Activated gamma-delta T cell (primary cell): ENCODE results near the gene TSHZ2.

Source experiments
- DNase-seq: peaks from one replicate; lab custom pipeline; 2025; lab: John Stamatoyannopoulos, UW

TSHZ2 gene

GRCh38 chr20:53281557-53282117 is 309.5 kb downstream of the TSHZ2 start:
- DNase-seq, result no peak

GRCh38 chr20:53282217-53282955 is 310.2 kb downstream of the TSHZ2 start:
- no peak for DNase-seq

DNA sequence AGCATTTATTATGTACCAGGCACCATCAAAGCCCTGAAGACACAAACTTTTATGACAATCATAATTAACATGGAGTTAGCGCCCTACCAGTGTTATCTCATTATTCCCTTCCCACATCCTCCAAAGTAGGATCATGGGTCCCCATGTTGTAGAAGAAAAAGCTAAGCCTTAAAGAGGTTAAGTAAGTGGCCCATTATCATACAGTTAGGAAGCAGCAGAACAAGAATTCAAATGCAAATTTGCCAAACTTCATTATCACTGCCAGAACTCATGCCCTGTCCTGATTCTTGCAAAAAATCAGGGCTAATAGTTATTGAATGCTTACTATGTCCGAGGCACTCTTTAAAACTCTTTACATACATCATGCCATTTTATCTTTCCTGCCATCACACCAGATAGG is 310.9 kb downstream of the TSHZ2 start:
- DNase-seq, result no peak

GRCh38 chr20:53283597-53283996 is 311.4 kb downstream of the TSHZ2 start:
- no peak for DNase-seq

DNA sequence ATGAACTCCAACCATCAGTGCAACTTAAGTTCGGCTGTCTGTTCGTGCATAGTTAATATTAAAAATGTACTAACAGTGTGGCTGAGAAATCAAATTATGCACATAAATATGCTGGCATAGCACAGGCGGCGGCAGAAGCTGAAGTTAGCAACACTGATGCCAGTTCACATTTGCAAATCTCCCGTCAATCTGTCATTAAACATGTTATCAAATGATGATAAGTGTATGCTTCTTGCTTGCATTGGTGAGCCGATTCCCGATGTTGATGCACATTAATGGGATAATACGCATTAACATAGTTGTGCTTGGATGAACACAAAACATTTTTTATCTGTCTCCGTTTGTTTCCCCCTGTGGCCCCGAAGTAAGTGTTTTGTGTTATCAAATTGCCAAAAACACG is 312.1 kb downstream of the TSHZ2 start:
- no peak for DNase-seq

- no peak for DNase-seq
These were observed 312.5 kb downstream of the TSHZ2 start for GRCh38 chr20:53284696-53285095.

- no peak for DNase-seq
These were observed 315.3 kb downstream of the TSHZ2 start for GRCh38 chr20:53287357-53288042.

- no peak for DNase-seq
These were observed 319.4 kb downstream of the TSHZ2 start for GRCh38 chr20:53291548-53291947.

DNA sequence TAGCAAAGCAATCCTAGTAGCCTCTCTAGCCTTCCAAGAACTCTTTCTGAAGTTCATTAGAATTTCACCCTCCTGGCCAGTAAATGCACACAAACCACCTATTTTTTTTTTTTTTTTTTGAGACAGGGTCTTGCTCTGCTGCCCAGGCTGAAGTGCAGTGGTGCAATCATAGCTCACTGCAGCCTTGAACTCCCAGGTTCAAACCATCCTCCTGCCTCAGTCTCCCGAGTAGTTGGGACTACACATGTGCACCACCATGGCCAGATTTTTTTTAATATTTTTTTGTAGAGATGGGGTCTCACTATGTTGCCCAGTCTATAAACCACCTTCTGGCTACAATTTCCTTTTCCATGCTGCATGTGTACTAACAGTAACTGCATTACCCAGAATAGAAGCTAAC is 320.2 kb downstream of the TSHZ2 start:
- no peak for DNase-seq

DNA sequence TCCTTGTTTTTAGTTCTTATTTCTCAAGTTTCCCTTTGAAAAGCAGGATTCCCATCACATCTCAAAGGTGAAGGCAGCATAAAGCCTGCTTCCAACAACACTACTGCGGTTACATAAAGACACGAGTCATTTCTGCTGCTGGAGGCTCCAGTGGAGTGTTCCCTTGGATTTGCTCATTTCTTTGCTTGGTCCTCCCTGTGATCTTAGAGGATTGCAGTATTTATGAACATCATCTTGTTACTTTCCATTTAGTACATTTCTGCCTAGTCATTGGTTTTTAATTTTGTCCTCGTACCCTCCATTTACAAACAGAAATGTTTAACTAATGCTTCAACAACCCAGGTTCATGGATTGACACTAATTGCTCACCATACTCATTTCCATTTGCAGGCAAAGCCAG is 322.6 kb downstream of the TSHZ2 start:
- DNase-seq, result no peak

- DNase-seq, result no peak
These were observed 323.9 kb downstream of the TSHZ2 start for GRCh38 chr20:53296025-53296424.

GRCh38 chr20:53296451-53297153 is 324.4 kb downstream of the TSHZ2 start:
- DNase-seq, result no peak

DNA sequence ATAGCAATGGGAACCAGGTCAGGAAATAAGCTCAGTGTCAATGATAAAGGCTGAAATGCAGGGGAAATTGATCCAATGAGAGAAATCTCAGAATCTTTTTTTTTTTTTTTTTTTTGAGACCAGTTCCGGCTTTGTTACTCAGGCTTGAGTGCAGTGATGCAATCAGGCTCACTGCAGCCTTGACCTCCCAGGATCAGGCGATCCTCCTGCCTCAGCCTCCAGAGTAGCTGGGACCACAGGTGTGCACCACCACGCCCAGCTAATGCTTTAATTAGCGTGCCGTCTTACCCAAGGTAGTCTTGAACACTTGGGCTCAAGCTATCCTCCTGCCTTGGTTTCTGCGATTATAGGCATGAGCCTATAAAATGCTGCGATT is 325.0 kb downstream of the TSHZ2 start:
- DNase-seq, result no peak

DNA sequence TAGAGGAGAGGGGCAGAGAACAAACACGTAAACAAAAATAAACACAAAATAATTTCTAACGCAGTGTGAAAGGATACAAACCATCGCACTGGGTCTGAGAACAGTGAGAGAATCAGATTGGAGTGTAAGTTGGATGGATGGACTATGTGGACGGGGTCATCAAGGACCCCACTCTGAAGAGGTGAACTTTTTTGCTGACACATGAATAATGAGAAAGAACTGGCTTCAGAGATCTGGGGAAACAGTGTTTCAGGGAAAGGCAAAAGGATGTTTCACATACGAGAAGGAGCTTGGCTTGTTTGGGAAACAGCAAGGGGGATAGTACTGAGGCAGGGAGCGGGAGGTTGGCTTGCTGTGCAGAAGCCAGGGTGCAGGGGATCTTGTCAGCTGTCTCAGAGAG is 326.1 kb downstream of the TSHZ2 start:
- DNase-seq, result no peak

GRCh38 chr20:53298911-53299310 is 326.8 kb downstream of the TSHZ2 start:
- no peak for DNase-seq

DNA sequence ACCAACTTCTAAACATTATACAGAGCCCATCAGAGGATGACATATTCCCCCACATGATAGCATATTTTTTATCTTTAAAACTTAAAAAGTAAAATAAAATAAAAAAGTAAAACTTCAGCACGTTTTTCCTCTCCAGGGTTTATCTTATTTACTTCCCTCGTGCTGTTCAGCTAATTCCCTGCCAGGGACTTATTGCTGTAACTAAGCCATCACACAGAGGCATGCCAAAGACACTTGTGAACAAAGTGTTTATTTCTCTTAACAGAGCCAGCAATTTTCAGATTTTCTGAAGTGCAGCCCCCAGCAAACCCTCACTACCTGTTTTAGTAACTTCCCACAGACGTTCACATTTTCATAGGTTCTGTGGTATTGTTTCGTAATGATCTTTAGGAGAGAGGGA is 327.7 kb downstream of the TSHZ2 start:
- DNase-seq, result no peak

DNA sequence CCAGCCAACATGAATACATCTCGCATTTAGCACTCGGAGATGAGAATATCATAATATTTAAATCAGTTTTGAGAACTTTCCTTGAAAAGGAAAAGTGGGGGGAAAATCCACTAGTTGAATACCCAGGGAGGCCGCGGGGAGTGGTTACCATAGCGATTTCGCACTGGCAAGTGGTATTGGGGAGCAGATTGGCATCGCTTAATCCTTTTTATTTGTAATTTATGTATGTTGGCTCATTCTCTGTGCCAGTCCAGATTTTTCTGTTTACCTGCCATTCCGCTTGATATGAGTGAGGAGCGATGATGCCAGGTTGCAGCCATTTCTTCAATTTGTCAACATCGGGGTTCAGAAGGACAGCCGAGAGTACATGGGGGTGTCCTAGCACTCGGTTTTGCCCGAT is 329.7 kb downstream of the TSHZ2 start:
- no peak for DNase-seq

DNA sequence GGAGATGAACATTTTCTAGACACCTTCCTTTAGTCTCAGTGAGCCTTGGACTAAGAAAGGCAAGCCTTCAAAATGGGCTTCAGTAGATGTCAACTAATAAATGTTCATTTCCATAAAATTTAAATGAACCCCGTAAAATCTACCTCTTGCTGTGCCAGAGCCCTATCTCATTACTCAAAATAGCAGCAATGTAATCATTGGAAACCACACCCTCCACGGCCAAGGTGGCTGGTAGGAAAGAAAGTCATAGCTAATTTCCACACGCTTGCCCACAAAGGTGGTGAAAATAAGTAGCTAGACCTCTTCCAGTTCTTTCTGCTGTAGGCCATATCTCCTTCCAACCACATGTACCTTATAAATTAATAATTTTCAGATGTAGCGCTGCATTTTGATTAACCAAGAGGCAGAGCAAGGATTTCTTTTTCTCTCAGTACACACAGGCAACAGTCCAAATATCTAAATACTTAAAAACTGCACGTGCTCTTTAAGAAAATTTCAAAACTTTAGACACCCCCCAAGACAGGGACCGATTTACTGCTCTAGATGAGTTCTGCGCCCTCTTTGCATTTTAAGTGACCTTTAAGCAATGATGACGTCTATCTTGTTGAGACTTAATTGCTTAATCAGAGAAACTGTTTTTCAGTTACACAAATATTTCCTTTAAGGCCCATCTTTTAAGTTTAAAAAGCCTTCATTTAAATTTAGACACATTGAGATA is 330.7 kb downstream of the TSHZ2 start:
- no peak for DNase-seq

DNA sequence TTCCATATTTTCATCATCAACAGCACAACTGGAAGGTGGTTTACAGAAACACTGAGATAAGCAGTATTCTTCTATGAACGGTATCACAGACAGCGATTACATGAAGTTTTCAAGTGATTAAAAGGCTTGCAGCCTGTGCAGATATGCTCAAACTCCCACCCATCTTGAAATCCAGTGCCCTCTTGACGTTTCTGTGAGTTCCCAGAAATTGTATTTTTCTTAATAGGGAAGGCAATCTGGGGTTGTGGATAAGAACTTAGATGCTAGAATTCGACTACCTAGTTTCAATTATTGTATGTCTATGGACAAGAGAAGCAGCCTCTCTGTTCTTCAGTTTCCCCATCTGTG is 331.2 kb downstream of the TSHZ2 start:
- no peak for DNase-seq

DNA sequence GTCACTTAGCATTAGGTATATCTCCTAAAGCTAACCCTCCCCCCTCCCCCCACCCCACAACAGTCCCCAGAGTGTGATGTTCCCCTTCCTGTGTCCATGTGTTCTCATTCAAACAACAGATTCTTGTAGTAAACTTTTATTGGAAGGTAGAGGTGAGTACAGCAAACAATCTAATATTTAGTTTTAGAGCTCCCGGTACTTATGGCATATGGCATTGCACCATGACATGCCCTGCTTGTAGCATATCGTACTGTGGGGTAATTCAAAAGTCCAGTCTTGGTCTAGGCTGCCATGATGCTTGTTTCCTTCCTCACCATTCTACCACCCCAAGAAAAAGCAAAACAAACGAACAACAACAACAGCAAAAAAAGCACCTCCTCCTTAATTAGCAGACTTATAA is 332.0 kb downstream of the TSHZ2 start:
- DNase-seq, result no peak

- DNase-seq, result no peak
These were observed 334.1 kb downstream of the TSHZ2 start for GRCh38 chr20:53306192-53306805.
